DMS53 treated with DMSO at 0.1 percent for 48 hours (cell line): Measurements from ENCODE around the gene MED31.
A peak's percentile ranks its signal among the peaks of the same experiment; 100 is the strongest.
"Not testable (repeated sequence)": the region's sequence is repeated elsewhere in the genome, so short reads cannot be mapped to it uniquely, and the experiment has no call there.

Experiments
- DNase-seq: peaks from one replicate; lab custom pipeline; 2025; ENCODE audit not compliant: unreplicated experiment; lab: John Stamatoyannopoulos, UW

Gene MED31

DNA sequence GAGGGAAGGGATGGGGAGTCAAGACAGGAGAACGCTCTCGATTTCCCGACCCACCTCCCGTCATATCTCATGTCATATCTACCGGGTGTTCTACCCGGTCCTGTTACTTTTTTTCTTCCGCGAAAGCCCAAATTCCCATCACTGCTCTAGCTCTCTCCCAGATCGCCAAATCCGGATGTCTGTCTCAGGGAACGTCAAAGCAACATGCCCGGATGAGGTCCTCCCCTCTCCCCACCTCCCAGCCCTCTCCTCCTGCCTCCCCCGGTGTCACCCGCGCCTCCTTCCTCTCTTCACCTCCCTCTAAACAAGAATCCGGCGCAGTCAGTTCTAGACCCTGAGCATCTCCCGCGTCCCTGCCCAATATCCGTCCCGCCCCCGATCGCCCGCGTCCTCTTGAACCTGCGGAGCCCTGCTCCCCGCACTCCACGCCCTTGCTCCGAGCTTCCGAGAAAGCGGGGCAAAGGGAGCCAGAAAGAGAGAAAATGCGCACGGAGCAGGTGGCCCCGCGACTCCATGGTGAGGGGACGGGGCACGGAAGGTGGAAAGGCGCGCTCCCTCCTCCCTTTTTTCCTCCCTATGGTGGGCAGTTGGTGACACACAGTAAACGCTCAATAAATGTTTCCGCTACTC, 4.4 kb upstream of the MED31 start:
- DNase-seq: not testable (repeated sequence)

DNA sequence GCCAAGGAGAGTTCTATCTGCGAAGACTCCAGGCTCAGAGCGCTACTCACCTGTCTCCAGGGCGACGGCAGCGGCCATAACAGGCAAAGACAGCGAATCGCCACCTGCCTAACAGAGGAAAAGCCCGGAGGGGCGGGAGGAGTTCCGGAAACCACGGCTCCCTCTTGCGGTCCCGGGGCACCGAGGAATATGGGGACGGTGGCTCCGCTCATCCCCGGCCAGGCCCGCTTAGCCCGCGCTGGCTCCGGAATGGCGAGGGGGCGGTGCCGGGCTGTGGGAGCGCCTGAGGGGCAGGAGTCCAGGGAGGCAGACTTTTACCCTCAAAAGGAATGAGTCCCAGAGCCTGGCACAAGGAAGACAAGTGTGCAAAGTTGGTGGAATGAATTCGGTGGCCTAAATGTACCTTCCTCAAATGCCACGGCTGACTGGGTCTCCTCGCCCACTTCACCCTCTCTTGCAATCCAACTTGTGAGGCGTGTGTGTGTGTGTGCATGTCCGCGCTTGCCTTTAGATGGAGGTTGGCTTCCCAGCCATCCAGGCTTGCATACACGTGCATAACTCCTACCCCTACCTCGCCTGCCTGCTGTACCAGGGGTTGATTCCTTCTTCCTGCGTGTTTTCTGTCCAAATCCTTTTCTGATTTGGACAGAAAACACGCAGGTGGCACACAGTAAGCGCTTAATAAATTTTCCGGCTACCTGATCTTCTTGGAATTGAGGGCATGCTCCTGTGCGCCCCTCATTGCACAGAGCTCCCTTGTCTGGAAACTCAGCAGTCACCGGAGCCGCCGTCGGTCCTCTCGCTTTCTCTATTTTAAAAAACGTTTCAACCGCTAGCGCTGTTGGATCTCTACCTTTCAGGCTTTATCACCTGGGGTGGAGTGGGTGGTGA, 3.7 kb upstream of the MED31 start:
- peak; percentile 88 for DNase-seq

GRCh38 chr17:6651919-6652452, 581 bp upstream of the MED31 start:
- no peak for DNase-seq

DNA sequence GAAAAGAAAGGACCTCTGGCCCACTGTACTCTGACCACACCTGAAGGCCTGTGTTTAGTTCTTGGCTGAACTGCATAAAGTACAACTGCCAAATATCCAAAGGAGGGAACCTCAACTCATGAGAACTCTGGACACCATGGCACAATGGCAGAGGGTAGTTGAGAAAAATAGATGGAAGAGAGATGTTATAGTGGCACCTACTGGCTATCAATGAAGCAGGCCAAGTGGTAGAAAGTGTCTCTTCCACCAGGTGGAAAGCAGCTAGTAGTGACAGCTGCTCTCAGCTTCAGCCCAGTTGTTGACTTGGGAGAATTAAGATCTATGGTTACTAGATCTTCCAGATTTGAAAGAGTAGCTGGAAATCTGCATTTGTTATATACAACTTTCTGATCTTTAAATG, 3.2 kb downstream of the MED31 start:
- no peak for DNase-seq

- no peak for DNase-seq
These were observed 7.8 kb downstream of the MED31 start for GRCh38 chr17:6643451-6644125.

GRCh38 chr17:6642592-6642991, 8.8 kb downstream of the MED31 start:
- DNase-seq: no peak

- peak; percentile 41 for DNase-seq
These were observed 10.1 kb downstream of the MED31 start for GRCh38 chr17:6641247-6641863.

DNA sequence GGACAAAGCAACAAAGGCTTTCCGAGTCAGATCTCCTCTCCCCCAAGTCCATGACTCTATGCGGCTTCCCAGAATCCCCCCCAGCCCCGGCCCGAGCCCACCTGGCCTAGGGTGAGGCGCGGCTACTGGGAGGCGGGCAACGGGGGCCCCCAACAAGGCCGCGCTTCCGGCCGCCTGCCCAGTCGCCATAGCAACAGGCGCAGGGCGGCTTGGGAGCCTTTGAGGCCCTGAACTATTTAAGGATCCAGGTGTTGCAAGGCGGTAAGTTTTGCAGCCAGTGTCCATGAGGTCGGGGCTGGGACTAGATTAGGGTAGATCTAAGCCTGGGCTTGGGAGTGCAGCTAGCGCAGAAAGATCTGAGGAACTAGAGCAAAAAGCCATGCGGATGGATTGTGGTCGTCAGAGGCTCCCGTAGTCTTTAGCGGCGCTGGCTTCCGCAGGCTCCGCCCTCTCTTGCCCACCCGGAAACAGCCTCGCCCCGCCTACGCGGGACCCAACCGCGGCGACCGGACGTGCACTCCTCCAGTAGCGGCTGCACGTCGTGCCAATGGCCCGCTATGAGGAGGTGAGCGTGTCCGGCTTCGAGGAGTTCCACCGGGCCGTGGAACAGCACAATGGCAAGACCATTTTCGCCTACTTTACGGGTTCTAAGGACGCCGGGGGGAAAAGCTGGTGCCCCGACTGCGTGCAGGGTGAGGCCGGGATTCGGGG, 10.7 kb downstream of the MED31 start, which contains the start of the genes KIAA0753 and TXNDC17:
Gene KIAA0753 (minus strand): TSS at position 176 of the 711 bp plus-strand sequence. CDS start 5,608 bp downstream, outside the sequence.
Gene TXNDC17 (plus strand): TSS at position 525 of the 711 bp plus-strand sequence. CDS start 23 bp downstream, at position 548.
- peak; percentile 91 for DNase-seq

GRCh38 chr17:6639586-6640535, 11.5 kb downstream of the MED31 start:
- peak; percentile 27 for DNase-seq

- DNase-seq: no peak
These were observed 12.3 kb downstream of the MED31 start for GRCh38 chr17:6639014-6639585.

DNA sequence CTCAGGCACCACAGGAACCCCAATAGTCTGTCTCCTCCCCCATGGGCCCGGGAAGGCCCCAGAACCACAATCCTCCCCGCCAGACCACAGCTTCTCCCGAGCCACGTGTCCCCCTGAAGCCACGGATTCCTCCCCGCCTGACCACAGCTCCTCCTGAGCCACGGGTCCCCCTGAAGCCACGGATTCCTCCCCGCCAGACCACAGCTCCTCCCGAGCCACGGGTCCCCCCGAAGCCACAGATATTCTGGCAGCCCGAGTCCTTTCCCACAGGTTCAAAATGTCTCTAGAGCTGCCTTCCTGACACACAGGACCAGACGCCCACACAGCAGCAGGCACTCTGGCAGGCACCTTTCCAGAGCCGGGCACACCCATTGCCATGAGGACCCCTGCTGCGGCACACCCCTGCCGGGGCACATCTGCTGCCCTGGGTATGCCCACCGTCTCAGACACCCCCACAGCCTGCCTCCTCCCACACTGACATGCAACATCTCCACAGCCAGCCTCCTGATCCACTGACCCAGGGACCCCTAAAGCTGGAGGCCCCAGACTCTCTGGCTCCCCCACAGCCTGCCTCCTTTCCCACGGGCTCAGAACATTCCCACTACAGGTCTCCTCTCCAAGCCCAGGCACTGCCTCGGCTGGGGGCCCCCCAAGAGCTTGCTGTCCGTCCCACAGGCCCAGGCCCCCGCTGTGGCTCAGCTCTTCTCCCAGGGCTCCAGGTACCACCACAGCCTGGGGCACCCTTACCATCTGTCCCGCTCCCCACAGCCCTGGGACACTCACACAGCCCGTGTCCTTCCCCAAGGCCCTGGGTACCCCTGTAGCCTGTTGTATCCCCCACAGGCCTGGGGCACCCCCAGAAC, 13.1 kb downstream of the MED31 start:
- no peak for DNase-seq

GRCh38 chr17:6637458-6637840, 14.0 kb downstream of the MED31 start:
- DNase-seq: no peak

DNA sequence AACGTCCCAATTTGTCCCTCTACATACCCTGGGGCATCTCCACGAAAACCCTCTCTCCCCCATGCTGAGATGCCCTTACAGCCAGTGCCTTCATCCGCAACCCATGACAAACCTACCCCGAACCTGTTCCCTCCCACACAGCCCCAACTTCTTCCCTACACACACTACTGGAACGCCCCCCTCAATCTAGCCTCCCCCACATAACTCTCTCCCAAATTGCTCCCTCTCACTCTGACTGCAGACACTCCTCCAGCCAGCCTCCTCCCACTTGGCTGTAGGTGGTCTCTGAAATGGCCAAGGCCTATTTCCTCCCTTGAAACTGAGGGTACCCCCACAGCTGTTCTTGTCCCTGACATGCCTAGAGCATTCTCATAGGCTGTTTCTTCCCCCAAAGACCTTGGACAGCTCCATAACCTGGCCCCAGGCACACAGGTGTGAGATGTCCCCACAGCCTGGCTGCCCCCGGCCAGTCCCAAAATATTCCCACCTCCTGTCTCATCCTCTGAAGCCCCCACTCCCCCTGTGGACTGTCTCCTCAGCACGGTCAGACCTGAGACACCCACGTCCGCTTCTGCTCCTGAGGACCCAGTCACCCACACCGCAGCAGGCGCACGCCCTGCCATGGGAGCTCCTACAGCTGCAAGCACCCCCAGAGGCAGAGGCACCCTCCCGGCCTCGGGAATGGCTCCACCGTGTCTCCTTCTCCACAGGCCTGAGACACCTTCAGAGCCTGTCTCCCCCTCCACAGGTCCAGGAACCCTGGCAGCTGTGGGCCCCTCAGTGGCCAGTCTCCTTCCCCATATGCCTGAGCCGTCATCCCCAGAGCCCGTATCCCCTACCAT, 14.6 kb downstream of the MED31 start:
- DNase-seq: no peak

DNA sequence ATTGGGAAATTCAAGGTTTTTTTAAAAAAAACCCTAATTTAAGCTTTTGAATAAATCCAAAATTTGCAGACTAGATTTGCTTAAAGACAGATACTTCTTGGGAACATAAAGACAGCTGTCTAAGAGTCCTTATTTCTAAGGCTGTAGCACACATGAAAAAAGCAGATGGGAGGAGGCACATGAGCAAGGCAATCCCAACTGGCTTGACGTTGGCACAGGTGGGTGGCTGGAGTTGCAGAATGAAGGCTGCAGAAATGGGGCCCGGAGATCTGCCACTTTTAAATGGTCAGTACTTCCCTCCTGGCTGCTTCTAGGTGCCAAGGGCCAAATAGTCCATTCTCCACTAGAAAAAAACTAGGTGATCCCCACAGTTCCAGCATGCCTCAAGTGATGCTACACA, 15.3 kb downstream of the MED31 start:
- no peak for DNase-seq

- DNase-seq: no peak
These were observed 18.1 kb downstream of the MED31 start for GRCh38 chr17:6633263-6633662.

GRCh38 chr17:6632530-6632929, 18.9 kb downstream of the MED31 start:
- no peak for DNase-seq

DNA sequence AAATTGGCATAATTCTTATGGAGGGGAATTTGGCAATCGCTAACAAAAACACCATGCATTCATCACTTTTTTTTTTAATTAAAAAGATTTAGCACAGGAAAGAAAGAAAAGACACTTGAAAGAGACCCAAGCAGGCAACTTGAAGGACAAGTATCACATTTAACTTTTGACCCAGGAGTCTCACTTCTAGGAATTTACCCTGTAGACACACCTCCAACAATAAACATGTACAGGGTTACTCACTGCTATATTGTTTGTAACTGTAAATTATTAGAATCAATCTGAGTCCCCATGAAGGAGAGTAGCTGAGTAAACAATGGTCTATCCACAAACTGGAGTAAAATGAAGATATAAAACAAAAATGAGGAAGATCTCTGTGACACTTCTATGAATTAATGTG, 21.0 kb downstream of the MED31 start:
- DNase-seq: no peak
